Activated CD8-positive, alpha-beta memory T cell treated with anti-CD3 and anti-CD28 coated beads for 48 hours (primary cell): Measurements from ENCODE around the gene HCCS.

Source experiments
- DNase-seq, 3 experiments: peaks; one replicate each; pipeline ENCODE4 v3.0.0-alpha.2; 2020; ENCODE audit warnings: low read depth in 2 of 3, low spot score in 2 of 3

HCCS gene

GRCh38 chrX:11111037-11111851 lies at the start of gene HCCS:
TSS of gene HCCS (plus strand) at chrX:11111332. CDS start at chrX:11112061, 729 bp downstream.
- DNase-seq = peak; percentile 37 to 65 (median 50)

GRCh38 chrX:11064276-11064675 lies 46.9 kb upstream of the HCCS start:
- no peak for DNase-seq

GRCh38 chrX:11064851-11065600 lies 46.1 kb upstream of the HCCS start:
- no peak for DNase-seq

- no peak for DNase-seq
Measured at GRCh38 chrX:11066812-11067211, 44.3 kb upstream of the HCCS start.

- no peak for DNase-seq
Measured at GRCh38 chrX:11073381-11073780, 37.8 kb upstream of the HCCS start.

GRCh38 chrX:11080741-11081305 lies 30.3 kb upstream of the HCCS start:
- DNase-seq = no peak

GRCh38 chrX:11081511-11081910 lies 29.6 kb upstream of the HCCS start:
- DNase-seq = no peak

GRCh38 chrX:11085305-11085704 lies 25.8 kb upstream of the HCCS start:
- no peak for DNase-seq

GRCh38 chrX:11089802-11090201 lies 21.3 kb upstream of the HCCS start:
- no peak for DNase-seq

GRCh38 chrX:11097933-11098332 lies 13.2 kb upstream of the HCCS start:
- no peak for DNase-seq

- DNase-seq = no peak
Measured at GRCh38 chrX:11099465-11099864, 11.7 kb upstream of the HCCS start.

GRCh38 chrX:11100281-11101035 lies 10.7 kb upstream of the HCCS start:
- DNase-seq = no peak

- no peak for DNase-seq
Measured at GRCh38 chrX:11103006-11103405, 8.1 kb upstream of the HCCS start.

- no peak for DNase-seq
Measured at GRCh38 chrX:11103751-11104150, 7.4 kb upstream of the HCCS start.

GRCh38 chrX:11105080-11105479 lies 6.1 kb upstream of the HCCS start:
- no peak for DNase-seq

GRCh38 chrX:11108253-11108941 lies 2.7 kb upstream of the HCCS start:
- no peak for DNase-seq

GRCh38 chrX:11109968-11110367 lies 1.2 kb upstream of the HCCS start:
- no peak for DNase-seq

- DNase-seq = no peak
Measured at GRCh38 chrX:11111947-11112346, 815 bp downstream of the HCCS start.

GRCh38 chrX:11113731-11114130 lies 2.6 kb downstream of the HCCS start:
- no peak for DNase-seq

- no peak for DNase-seq
Measured at GRCh38 chrX:11117745-11118144, 6.6 kb downstream of the HCCS start.
